Urothelium cell line (cell line): Measurements from ENCODE around the gene CD302.
"Not testable (repeated sequence)": the region's sequence is repeated elsewhere in the genome, so short reads cannot be mapped to it uniquely, and the experiment has no call there.

Experiments used
- DNase-seq: peaks from one replicate; pipeline ENCODE4 v3.0.0; 2011; ENCODE audit warnings: low spot score, mixed read lengths
- FAIRE-seq: peaks from 2 replicates; lab custom pipeline; 2011; peaks lifted over from hg19 to GRCh38; lab: Jason Lieb, UNC

Gene CD302

GRCh38 chr2:159795841-159796690 is 1.9 kb downstream of the CD302 start:
- no peak for FAIRE-seq
- DNase-seq: no peak

GRCh38 chr2:159793326-159793725 is 4.7 kb downstream of the CD302 start:
- FAIRE-seq (no peak), DNase-seq (no peak)

GRCh38 chr2:159792599-159792998 is 5.4 kb downstream of the CD302 start:
- FAIRE-seq (no peak), DNase-seq (no peak)

- FAIRE-seq: no peak
- DNase-seq: no peak
Measured at GRCh38 chr2:159792036-159792435, 6.0 kb downstream of the CD302 start.

GRCh38 chr2:159790323-159790722 is 7.7 kb downstream of the CD302 start:
- FAIRE-seq: no peak
- DNase-seq: no peak

- no peak for FAIRE-seq
- DNase-seq: no peak
Measured at GRCh38 chr2:159788253-159788652, 9.8 kb downstream of the CD302 start.

GRCh38 chr2:159787647-159788046 is 10.4 kb downstream of the CD302 start:
- not testable (repeated sequence) for DNase-seq, FAIRE-seq

GRCh38 chr2:159786938-159787337 is 11.1 kb downstream of the CD302 start:
- FAIRE-seq: no peak

GRCh38 chr2:159785195-159785594 is 12.8 kb downstream of the CD302 start:
- DNase-seq (no peak), FAIRE-seq (no peak)

More at GRCh38 chr2:159786938-159787337, 11.1 kb downstream of the CD302 start:
- no peak for DNase-seq

GRCh38 chr2:159784744-159785143 is 13.3 kb downstream of the CD302 start:
- FAIRE-seq: not testable (repeated sequence)

GRCh38 chr2:159783556-159783955 is 14.5 kb downstream of the CD302 start:
- FAIRE-seq (no peak), DNase-seq (no peak)

More at GRCh38 chr2:159784744-159785143, 13.3 kb downstream of the CD302 start:
- not testable (repeated sequence) for DNase-seq

- DNase-seq (no peak), FAIRE-seq (no peak)
Measured at GRCh38 chr2:159776321-159776720, 21.7 kb downstream of the CD302 start.

GRCh38 chr2:159775021-159775420 is 23.0 kb downstream of the CD302 start:
- FAIRE-seq: no peak
- no peak for DNase-seq

GRCh38 chr2:159774370-159774990 is 23.5 kb downstream of the CD302 start:
- no peak for FAIRE-seq
- DNase-seq: no peak

GRCh38 chr2:159773886-159774285 is 24.1 kb downstream of the CD302 start:
- DNase-seq (no peak), FAIRE-seq (no peak)

GRCh38 chr2:159773426-159773825 is 24.6 kb downstream of the CD302 start:
- no peak for FAIRE-seq
- DNase-seq: no peak

GRCh38 chr2:159769147-159769546 is 28.9 kb downstream of the CD302 start:
- DNase-seq (no peak), FAIRE-seq (no peak)

- DNase-seq (no peak), FAIRE-seq (no peak)
Measured at GRCh38 chr2:159762075-159762474, 35.9 kb downstream of the CD302 start.

GRCh38 chr2:159760326-159760725 is 37.7 kb downstream of the CD302 start:
- no peak for FAIRE-seq

GRCh38 chr2:159759577-159759976 is 38.4 kb downstream of the CD302 start:
- no peak for DNase-seq
- no peak for FAIRE-seq

More at GRCh38 chr2:159760326-159760725, 37.7 kb downstream of the CD302 start:
- no peak for DNase-seq

- no peak for FAIRE-seq
Measured at GRCh38 chr2:159758686-159759085, 39.3 kb downstream of the CD302 start.

GRCh38 chr2:159758239-159758638 is 39.8 kb downstream of the CD302 start:
- DNase-seq (no peak), FAIRE-seq (no peak)

More at GRCh38 chr2:159758686-159759085, 39.3 kb downstream of the CD302 start:
- no peak for DNase-seq
